HG03139 (cell line): ENCODE measurements around the gene ZNF488.

Experiments
- ATAC-seq: cut with Tn5 transposase; IDR thresholded peaks from one replicate; pipeline ENCODE4 v1.9.1; 2021; ENCODE audit not compliant: unreplicated experiment

ZNF488 gene

DNA sequence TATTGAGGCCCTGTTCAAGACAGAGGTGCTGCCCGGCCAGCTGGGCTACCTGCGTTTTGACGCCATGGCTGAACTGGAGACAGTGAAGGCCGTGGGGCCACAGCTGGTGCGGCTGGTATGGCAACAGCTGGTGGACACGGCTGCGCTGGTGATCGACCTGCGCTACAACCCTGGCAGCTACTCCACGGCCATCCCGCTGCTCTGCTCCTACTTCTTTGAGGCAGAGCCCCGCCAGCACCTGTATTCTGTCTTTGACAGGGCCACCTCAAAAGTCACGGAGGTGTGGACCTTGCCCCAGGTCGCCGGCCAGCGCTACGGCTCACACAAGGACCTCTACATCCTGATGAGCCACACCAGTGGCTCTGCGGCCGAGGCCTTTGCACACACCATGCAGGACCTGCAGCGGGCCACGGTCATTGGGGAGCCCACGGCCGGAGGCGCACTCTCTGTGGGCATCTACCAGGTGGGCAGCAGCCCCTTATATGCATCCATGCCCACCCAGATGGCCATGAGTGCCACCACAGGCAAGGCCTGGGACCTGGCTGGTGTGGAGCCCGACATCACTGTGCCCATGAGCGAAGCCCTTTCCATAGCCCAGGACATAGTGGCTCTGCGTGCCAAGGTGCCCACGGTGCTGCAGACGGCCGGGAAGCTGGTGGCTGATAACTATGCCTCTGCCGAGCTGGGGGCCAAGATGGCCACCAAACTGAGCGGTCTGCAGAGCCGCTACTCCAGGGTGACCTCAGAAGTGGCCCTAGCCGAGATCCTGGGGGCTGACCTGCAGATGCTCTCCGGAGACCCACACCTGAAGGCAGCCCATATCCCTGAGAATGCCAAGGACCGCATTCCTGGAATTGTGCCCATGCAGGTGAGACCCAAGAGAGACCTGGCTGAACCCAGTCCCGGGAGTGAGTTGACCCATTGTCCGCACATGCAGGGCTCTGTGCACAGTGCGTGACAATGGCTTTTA, 33.1 kb downstream of the ZNF488 start:
- no peak for ATAC-seq

DNA sequence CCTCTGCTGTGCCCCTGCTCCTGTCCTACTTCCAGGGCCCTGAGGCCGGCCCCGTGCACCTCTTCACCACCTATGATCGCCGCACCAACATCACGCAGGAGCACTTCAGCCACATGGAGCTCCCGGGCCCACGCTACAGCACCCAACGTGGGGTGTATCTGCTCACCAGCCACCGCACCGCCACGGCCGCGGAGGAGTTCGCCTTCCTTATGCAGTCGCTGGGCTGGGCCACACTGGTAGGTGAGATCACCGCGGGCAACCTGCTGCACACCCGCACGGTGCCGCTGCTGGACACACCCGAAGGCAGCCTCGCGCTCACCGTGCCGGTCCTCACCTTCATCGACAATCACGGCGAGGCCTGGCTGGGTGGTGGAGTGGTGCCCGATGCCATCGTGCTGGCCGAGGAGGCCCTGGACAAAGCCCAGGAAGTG, 34.1 kb downstream of the ZNF488 start:
- ATAC-seq: no peak

DNA sequence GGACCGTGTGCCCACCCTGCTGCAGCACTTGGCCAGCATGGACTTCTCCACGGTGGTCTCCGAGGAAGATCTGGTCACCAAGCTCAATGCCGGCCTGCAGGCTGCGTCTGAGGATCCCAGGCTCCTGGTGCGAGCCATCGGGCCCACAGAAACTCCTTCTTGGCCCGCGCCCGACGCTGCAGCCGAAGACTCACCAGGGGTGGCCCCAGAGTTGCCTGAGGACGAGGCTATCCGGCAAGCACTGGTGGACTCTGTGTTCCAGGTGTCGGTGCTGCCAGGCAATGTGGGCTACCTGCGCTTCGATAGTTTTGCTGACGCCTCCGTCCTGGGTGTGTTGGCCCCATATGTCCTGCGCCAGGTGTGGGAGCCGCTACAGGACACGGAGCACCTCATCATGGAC, 34.6 kb downstream of the ZNF488 start:
- ATAC-seq: no peak

DNA sequence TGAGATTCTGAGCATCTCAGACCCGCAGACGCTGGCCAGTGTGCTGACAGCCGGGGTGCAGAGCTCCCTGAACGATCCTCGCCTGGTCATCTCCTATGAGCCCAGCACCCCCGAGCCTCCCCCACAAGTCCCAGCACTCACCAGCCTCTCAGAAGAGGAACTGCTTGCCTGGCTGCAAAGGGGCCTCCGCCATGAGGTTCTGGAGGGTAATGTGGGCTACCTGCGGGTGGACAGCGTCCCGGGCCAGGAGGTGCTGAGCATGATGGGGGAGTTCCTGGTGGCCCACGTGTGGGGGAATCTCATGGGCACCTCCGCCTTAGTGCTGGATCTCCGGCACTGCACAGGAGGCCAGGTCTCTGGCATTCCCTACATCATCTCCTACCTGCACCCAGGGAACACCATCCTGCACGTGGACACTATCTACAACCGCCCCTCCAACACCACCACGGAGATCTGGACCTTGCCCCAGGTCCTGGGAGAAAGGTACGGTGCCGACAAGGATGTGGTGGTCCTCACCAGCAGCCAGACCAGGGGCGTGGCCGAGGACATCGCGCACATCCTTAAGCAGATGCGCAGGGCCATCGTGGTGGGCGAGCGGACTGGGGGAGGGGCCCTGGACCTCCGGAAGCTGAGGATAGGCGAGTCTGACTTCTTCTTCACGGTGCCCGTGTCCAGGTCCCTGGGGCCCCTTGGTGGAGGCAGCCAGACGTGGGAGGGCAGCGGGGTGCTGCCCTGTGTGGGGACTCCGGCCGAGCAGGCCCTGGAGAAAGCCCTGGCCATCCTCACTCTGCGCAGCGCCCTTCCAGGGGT, 35.2 kb downstream of the ZNF488 start:
- no peak for ATAC-seq

DNA sequence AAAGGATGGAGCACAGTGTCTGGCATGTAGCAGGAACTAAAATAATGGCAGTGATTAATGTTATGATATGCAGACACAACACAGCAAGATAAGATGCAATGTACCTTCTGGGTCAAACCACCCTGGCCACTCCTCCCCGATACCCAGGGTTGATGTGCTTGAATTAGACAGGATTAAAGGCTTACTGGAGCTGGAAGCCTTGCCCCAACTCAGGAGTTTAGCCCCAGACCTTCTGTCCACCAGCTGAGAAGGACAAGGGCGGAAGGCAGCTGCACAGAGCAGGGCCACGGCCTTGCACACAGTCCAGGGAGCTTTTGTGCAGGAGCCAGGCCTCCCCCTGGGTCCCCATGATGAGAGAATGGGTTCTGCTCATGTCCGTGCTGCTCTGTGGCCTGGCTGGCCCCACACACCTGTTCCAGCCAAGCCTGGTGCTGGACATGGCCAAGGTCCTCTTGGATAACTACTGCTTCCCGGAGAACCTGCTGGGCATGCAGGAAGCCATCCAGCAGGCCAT, 35.9 kb downstream of the ZNF488 start, which contains the start of gene RBP3:
TSS of gene RBP3 (plus strand) at position 226 of the 514 bp plus-strand sequence. CDS start at position 348, 122 bp downstream.
- ATAC-seq: no peak

DNA sequence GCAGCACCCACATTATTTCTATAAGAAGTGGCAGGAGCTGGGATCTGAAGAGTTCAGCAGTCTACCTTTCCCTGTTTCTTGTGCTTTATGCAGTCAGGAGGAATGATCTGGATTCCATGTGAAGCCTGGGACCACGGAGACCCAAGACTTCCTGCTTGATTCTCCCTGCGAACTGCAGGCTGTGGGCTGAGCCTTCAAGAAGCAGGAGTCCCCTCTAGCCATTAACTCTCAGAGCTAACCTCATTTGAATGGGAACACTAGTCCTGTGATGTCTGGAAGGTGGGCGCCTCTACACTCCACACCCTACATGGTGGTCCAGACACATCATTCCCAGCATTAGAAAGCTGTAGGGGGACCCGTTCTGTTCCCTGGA, 36.8 kb downstream of the ZNF488 start:
- ATAC-seq: no peak

DNA sequence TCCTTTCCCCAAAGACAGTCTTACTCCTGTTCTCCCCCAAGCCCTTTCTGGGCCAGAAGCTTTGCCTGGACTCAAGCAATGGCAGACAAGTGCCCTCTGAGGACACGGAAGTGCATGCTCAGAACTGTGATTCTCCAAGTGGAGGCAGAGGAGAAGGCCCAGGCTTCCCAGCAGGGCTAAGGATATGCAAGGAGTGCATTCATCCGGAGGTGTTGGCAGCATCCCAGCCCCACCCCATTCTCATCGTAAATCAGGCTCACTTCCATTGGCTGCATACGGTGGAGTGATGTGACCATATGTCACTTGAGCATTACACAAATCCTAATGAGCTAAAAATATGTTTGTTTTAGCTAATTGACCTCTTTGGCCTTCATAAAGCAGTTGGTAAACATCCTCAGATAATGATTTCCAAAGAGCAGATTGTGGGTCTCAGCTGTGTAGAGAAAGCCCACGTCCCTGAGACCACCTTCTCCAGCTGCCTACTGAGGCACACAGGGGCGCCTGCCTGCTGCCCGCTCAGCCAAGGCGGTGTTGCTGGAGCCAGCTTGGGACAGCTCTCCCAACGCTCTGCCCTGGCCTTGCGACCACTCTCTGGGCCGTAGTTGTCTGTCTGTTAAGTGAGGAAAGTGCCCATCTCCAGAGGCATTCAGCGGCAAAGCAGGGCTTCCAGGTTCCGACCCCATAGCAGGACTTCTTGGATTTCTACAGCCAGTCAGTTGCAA, 37.4 kb downstream of the ZNF488 start:
- no peak for ATAC-seq

DNA sequence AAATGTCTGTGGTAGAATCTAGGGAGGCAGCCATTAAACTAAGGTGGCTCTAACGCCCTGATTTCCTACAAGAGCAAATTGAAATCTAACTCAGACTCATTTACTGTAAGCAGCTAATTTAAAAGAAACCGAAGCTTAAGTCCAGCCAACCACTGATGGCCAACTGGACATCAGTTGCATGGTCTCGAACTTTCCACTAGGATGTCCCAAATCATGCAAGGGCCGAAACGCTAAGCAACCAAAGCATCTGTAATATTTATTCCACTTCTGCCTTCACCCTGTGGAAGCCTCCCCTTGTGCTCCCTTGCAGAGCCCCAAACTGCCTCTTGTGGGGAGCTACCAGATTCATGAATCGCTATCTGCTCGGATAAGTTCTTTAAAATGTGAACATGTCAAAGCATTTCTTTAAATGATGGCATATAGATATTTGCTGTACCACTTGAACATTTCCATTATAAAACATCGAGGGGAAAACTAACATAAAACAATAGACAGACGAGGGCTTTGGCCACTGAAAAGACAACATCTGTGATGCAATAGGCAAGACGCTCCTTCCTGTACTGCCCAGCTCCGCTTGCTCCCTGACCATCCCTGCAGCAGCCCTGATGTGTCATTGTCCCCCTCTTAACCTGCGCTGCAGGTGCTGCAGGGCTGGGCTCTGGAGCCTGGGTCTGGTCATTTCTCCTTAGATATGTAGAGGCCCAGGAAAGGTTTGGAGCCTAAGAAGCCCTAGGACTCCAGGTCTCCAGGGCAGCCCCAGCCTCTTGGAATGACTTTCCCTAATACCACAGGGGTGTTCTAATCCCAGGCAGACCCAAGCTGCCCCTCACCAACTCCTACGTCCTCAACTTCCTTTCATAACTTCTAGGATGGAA, 38.9 kb downstream of the ZNF488 start:
- ATAC-seq: no peak

DNA sequence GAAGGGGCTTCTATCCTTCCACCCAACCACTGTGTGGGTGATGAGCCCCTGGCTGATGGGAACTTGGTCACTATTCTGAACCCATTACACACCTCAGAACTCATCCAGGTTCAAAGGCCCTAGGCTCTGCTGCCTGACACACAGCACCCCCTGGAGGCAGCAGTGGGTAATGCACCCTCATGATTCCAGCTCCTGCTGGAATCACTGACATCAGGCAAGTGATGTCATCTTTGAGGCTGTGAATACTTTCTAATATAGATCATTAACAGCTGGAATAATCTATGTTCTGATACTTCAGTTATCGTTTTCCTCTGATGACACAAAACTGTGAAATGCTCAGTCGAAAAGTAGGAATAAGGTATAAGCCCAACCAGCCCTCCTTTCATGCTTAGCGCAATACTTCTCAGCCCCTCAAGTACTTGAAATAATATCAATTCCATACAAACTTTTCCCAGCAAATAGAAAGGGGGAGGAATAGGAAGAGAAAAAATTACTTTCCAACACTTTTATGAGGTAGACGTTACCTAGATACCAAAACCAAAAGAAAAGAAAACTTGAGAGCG, 43.4 kb downstream of the ZNF488 start:
- ATAC-seq: no peak

DNA sequence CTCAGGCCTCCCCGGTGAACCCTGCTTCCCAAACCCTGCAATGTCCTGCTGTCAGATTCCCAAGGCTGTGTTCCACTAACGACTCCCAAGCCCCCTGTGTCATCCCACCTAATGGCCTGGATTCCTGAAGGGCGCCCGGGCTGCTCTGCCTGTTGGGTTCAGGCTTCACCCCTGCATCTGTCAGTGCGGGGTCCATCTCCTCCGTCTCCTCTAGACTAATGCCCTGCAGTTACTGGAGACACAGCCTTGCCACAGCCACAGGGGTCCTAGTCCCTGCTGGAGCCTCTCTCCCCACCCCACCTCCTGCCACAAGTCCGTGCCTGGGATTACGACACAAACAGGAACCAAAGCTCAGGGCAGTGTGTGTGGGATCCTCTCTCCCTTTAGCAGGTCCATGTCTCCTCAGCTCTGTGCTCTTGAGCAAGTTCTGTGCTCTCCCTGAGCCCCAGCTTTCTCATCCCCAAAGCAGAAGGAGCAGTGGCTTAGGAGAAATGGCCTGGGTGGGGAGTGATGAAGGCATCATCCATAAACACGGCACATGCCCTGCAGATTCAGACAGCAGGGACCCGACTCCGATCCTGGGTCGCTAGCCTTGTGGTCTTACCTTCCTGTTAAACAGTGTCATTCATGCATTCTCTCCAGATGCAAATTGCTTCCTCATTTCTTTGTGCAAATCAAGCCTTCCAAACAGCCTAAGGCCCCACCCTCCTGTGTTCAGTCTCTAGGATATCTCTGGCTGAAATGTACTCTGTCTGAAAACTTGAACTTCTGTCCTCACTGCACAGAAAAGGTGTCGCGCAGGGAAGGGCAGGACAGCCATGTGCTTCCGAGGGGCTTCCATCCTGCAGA, 44.1 kb downstream of the ZNF488 start:
- ATAC-seq: no peak

DNA sequence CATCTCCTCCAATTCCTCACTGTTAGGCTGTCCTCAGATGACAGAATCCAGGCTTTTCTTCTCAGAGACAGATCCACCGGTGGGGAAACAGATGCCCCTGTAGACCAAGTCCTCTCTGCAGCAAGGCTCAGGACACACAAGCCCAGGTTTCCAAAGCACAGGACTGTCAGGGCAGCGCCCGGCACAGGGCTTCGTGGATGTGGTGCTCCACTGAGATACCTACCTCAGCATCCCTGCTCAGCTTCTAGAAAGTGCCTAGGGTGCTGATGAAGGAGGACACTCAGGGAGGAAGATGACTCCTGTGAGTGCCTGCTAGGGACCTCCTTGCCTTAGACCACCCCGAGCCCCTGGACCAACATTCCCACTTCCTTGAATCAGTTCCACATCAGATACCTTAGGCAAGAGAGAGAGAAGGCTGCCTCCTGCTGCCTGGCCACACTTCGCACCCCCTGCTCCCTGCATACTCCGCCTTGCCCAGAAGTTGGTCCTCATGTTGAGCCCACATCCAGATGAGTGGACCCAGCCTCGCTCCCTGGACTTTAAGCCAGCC, 44.8 kb downstream of the ZNF488 start:
- no peak for ATAC-seq

DNA sequence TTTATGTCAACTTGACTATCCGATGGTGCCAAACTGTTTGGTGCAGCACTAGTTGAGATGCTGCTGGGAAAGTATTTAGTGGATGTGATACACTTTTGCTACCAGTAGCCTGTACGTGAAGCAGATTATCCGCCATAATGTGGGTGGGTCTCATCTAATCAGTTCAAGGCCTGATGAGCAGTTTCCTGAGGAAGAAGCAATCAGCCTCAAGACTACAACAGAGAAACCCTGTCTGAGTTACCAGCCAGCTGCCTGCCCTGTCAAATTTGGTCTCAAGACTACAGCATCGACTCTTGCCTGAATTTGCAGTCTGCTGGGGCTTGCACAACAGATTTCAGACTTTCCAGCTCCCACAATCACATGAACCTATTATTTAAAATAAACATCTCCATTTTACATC, 46.8 kb downstream of the ZNF488 start:
- ATAC-seq: no peak

DNA sequence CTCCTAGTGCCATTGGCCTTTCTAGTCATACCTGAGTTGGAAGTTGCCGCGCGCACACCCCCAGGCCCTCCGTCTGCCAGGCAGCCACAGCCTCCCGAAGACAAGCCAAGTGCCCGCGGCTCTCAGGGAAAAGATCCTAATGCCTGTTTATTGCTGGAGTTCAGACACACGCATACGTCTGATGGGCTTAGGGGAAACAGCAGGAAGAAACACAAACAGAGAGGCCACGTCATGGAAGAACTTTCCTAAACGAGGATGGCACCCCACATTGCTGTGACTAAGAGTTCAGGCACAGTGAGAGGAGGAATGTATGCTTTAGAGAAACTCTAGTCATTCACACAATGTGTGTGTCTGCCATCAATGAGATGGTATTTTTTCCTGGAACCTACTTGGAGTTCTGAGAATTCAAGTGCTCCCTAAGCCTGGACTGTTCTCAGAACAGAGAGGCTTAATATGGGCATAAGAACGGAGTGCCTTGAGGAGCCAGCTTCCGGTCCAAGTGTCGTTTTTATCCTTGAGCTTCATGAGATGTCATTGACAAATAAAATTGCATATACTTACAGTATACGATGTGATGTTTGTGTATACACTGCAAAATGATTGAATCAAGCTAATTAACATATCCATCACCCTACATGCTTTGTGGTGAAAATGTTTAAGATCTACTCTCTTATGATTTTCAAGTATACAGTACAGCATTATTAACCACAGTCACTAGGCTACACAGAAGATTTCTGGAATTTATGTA, 47.5 kb downstream of the ZNF488 start:
- ATAC-seq: no peak

DNA sequence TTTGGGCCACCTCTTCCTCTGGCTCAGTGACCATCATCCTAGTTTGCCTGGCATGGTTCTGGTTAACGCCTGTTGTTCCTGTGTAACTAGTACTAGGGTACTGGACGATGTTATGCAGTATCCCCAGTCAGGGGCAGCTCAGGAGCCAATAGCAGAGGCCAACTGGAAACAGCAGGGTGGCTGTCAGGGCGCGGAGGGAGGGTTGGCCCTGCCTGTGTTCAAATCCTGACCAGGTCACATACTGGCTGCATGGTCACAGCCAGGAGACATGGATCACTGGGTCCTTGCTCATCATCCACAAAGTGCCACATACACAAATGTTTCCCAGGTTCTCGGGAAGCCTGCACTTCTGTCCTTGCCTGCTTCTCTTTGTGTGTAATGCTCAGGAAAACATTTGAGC, 48.2 kb downstream of the ZNF488 start:
- ATAC-seq: no peak

DNA sequence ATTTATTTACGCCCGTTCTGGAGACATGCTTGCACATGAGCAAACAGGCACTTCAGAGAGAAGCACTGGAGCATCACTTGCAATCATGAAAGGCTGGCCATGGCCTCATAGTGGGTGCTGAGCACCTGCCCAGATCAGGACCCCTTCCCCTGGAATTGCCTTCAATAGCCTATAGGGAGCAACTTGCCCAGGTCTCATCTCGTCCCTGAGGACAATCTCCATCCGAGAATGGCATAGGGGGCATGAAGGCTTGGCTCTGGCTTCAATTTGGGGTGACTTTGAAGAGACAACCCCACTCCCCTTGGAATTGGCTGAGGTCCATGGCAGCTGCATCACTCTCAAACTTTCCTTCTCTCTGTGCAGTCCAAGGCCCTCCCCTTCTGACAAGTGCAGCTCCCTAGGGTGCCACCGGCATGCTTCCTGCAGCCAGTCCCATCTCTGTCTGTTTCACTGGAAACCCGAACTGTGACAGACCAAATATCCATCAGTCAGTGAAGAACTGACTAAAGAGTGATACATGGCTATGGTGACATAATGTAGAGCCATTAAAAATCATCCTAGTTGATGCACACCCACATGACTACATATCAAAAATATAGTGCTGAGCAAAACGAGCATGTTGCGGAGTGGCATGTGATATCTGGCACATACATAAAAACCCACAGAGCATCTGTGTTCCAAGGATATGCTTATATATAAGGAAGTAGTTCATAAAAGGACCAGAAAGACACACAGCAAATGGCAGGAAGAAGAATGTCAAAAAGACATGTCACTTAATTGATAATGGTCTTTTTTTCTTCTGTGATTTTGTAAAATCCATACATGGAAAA, 49.4 kb downstream of the ZNF488 start:
- no peak for ATAC-seq

DNA sequence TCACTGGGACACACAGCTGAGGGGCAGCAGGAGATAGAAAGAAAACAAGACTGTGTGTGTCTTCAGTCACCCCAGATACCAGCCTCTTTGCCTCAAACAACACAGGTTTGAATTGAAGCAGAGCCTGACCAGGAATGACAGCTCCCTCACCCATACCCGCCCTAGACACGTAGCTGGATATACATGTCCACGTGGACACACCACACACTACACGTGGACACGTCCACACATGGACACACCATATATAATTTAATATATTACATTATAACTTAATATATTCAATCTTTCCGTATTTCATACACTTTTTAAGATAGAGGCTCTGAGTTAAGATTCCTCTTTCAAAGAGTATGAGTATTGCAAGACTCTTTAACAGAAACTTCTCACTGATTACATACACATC, 50.6 kb downstream of the ZNF488 start:
- no peak for ATAC-seq

DNA sequence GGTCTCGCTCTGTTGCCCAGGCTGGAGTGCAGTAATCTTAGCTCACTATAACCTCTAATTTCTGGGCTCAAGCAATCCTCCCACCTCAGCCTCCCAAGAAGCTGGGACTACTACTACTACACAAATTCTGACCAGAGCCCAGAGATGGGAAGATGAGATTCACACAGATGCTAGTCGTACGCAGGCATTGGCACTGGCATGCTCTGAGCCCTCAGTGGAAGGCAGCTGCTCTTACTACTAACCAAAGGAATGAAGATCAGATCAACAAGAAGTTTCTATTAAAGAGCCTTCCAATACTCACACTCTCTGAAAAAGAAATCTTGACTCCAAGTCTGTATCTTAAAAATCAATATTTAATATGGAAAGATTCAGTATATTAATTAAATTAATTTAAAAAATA, 51.1 kb downstream of the ZNF488 start:
- no peak for ATAC-seq
